Smooth muscle cell (in vitro differentiated cells): Measurements from ENCODE around the gene ZNF554. TPM values are rescaled to one million over a fixed set of nuclear protein-coding genes. Genes with fewer than 3 reads are reported as not detected.
"Not testable (repeated sequence)": the region's sequence is repeated elsewhere in the genome, so short reads cannot be mapped to it uniquely, and the experiment has no call there.

Experiments used
- DNase-seq: peaks from one replicate; lab custom pipeline; 2025; ENCODE audit not compliant: unreplicated experiment; lab: John Stamatoyannopoulos, UW
- H2AFZ ChIP-seq: fragments of 200-600 bp; sonication (generic); 2 replicates; pipeline ENCODE4 v1.6.0; 2016; ENCODE audit warnings: antibody characterized with exemption, low read depth, mild to moderate bottlenecking
- H3F3A ChIP-seq: fragments of 200-600 bp; sonication (generic); 2 replicates; pipeline ENCODE4 v1.6.0; 2017; ENCODE audit warnings: antibody characterized with exemption, low read depth
- H3K27ac ChIP-seq: fragments of 200-600 bp; sonication (generic); 2 replicates; pipeline ENCODE4 v1.5.1; 2016; ENCODE audit warnings: low read depth, mild to moderate bottlenecking
- H3K27me3 ChIP-seq: fragments of 200-600 bp; sonication (generic); 2 replicates; pipeline ENCODE4 v1.6.1; 2016; ENCODE audit warnings: low read depth, mild to moderate bottlenecking
- H3K36me3 ChIP-seq: fragments of 200-600 bp; sonication (generic); 2 replicates; pipeline ENCODE4 v1.5.1; 2016; ENCODE audit warnings: low read depth
- H3K4me1 ChIP-seq: fragments of 200-600 bp; sonication (generic); 2 replicates; pipeline ENCODE4 v1.5.1; 2016; ENCODE audit warnings: low read depth
- H3K4me2 ChIP-seq: fragments of 200-600 bp; sonication (generic); 2 replicates; pipeline ENCODE4 v1.6.0; 2016; ENCODE audit warnings: mild to moderate bottlenecking
- H3K4me3 ChIP-seq: fragments of 200-600 bp; sonication (generic); 2 replicates; pipeline ENCODE4 v1.5.1; 2016; ENCODE audit warnings: mild to moderate bottlenecking
- H3K79me2 ChIP-seq: fragments of 200-600 bp; sonication (generic); 2 replicates; pipeline ENCODE4 v1.6.0; 2016; ENCODE audit warnings: low read depth, mild to moderate bottlenecking
- H3K9ac ChIP-seq: fragments of 200-600 bp; sonication (generic); 2 replicates; pipeline ENCODE4 v1.6.0; 2016; ENCODE audit warnings: low read depth
- H3K9me3 ChIP-seq: fragments of 200-600 bp; sonication (generic); replicated peaks from 2 replicates; pipeline ENCODE4 v1.5.1; 2016; ENCODE audit warnings: low read depth
- H4K20me1 ChIP-seq: fragments of 200-600 bp; sonication (generic); 2 replicates; pipeline ENCODE4 v1.6.0; 2016; ENCODE audit warnings: low read depth
- CTCF ChIP-seq: fragments of 200-600 bp; sonication (generic); IDR thresholded peaks from 2 replicates; pipeline ENCODE4 v1.5.1; 2017; ENCODE audit warnings: borderline replicate concordance, mild to moderate bottlenecking, antibody characterized with exemption; ENCODE audit not compliant: insufficient read depth, poor library complexity, severe bottlenecking
- WGBS: methylation state at CpG from one replicate; pipeline ENCODE4 v1.1.7; 2016; ENCODE audit warnings: low lambda C conversion rate; 5-methylcytosine and 5-hydroxymethylcytosine counted together
- polyA plus RNA-seq: library from polyadenylated mRNA; unstranded; fragments of >200 nt; fragmentation: Nextera tagmentation; extraction: Ambion mirVana; gene quantifications from 2 replicates; pipeline ENCODE4 v1.2.1, GENCODE V29; 2016
- total RNA-seq: library from RNA; depleted of rRNA; stranded (reverse); fragments of >200 nt; gene quantifications from 2 replicates; pipeline ENCODE4 v1.2.3, GENCODE V29; 2014

ZNF554 gene
- total and polyA plus RNA-seq, 2 experiments from 2014 or later: 2.3 to 4.8 TPM

DNA sequence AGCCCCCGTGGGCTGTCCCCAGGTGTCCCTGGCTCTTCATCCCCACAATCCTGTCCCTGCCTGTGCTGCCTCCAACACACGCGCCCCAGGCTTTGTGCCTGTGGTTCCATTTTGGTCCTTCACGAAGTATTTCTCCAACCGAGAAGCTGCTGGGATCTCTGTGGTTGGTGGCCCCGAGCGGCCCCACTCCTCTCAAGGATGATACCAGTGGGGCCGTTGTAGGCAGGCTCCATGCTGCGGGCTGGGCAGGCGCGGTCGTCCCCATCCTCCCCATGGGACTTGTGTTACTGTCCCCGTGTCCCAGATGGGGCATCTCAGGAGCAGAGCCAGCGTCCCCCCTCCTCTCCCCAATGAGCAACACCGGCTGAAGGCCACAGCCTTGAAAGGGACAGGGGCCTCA lies 3.7 kb upstream of the ZNF554 start:
- H3K27ac ChIP-seq: no peak overlapping the region
- no peaks in the 10 kb centered on the region for H3F3A ChIP-seq
- DNase-seq: no peak
- H4K20me1 ChIP-seq: no peaks in the 10 kb centered on the region
- WGBS: 93% methylated on average over 15 of the region's 15 CpGs
- H3K9ac ChIP-seq: no peak overlapping the region
- H3K9me3 ChIP-seq: no peaks in the 10 kb centered on the region
- peaks cover 5% of the 10 kb centered on the region for H3K79me2 ChIP-seq
- no peak overlapping the region for H3K4me3 ChIP-seq
- H3K4me2 ChIP-seq: no peak overlapping the region
- H3K4me1 ChIP-seq: no peaks in the 10 kb centered on the region
- H3K36me3 ChIP-seq: no peaks in the 10 kb centered on the region
- H2AFZ ChIP-seq: no peak overlapping the region
- no peak for TF ChIP-seq CTCF
- H3K27me3 ChIP-seq: no peaks in the 10 kb centered on the region

GRCh38 chr19:2816641-2817040 lies 3.0 kb upstream of the ZNF554 start:
- H3K36me3 ChIP-seq: no peaks in the 10 kb centered on the region
- H3K4me2 ChIP-seq: no peak overlapping the region
- no peak overlapping the region for H2AFZ ChIP-seq
- no peaks in the 10 kb centered on the region for H4K20me1 ChIP-seq
- no peak for TF ChIP-seq CTCF
- peaks cover 5% of the 10 kb centered on the region for H3K79me2 ChIP-seq
- no peaks in the 10 kb centered on the region for H3F3A ChIP-seq
- H3K27ac ChIP-seq: no peak overlapping the region
- H3K4me1 ChIP-seq: no peaks in the 10 kb centered on the region
- no peaks in the 10 kb centered on the region for H3K9me3 ChIP-seq
- no peak overlapping the region for H3K9ac ChIP-seq
- no peaks in the 10 kb centered on the region for H3K27me3 ChIP-seq
- 93% methylated on average over 16 of the region's 16 CpGs for WGBS
- DNase-seq: no peak
- H3K4me3 ChIP-seq: peak overlapping the region; percentile 40

- H3K27ac ChIP-seq: peak overlapping the region; percentile 65
- H3K9ac ChIP-seq: peak overlapping the region; percentile 62
- peak overlapping the region; percentile 81 for H3K4me2 ChIP-seq
- not testable (repeated sequence) for H3K79me2 ChIP-seq, H3F3A ChIP-seq, H3K27me3 ChIP-seq, H3K9me3 ChIP-seq, H4K20me1 ChIP-seq, H3K4me1 ChIP-seq, H2AFZ ChIP-seq, H3K36me3 ChIP-seq
- peak overlapping the region; percentile 40 for H3K4me3 ChIP-seq
- 19% methylated on average over 22 of the region's 22 CpGs for WGBS
- DNase-seq: peak; percentile 1
Measured at GRCh38 chr19:2817237-2817829, 2.3 kb upstream of the ZNF554 start.

DNA sequence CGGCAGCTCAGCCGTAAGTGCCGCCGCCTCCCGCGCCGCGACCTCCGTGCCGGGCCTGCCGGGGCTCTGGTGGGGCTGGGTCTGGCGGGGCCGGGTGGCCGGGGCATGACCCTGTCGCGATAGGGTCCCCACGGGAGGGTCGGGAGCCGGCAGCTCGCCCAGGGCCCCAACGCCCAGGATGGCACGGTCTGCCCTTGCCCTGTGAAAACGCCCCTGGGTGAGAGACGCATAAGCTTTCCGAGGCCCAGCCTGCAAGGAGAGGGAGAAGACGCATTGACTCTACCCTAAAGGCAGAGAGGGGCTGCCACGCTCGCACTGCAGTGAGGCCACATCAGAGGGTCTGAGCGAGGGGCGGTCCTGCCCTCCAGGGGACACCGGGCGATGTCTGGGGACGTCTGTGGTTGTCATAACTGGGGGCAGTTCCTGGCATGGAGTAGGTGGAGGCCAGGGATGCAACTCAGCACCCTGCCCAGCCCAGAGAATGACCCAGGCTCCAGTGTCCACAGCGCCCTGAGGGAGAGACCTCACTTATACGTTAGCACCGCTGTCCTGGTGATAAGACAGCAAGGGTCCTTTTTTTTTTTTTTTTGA lies 539 bp downstream of the ZNF554 start:
- Histone ChIP-seq H4K20me1 (no peaks in the 10 kb centered on the region), H3K79me2 (peaks cover 5% of the 10 kb centered on the region), H3K27ac (no peak overlapping the region), H3K4me1 (no peaks in the 10 kb centered on the region), H2AFZ (peak overlapping the region; percentile 78), H3K4me2 (peak overlapping the region; percentile 98), H3K4me3 (peak overlapping the region; percentile 94), H3F3A (no peaks in the 10 kb centered on the region), H3K9me3 (no peaks in the 10 kb centered on the region), H3K36me3 (no peaks in the 10 kb centered on the region), H3K9ac (peak overlapping the region; percentile 66), H3K27me3 (no peaks in the 10 kb centered on the region)
- 2% methylated on average over 24 of the region's 36 CpGs for WGBS
- no peak for DNase-seq
- no peak for TF ChIP-seq CTCF
